CD4-positive, CD25-positive, alpha-beta regulatory T cell (primary cell): ENCODE measurements around the gene DESI2. TPM values are rescaled to one million over a fixed set of nuclear protein-coding genes. Genes with fewer than 3 reads are reported as not detected.
"Not testable (repeated sequence)": the region's sequence is repeated elsewhere in the genome, so short reads cannot be mapped to it uniquely, and the experiment has no call there.

ENCODE experiments used
- ATAC-seq, 2 donors: fragments of 150-1000 bp; cut with Tn5 transposase; one replicate each; pipeline ENCODE4 v1.10.0; 2021; ENCODE audit warnings: low read depth in 2 of 2, moderate number of reproducible peaks in 2 of 2, moderate library complexity in 1 of 2
- DNase-seq, 3 donors: peaks; one replicate each; pipeline versions ENCODE4 v3.0.0 to v3.0.0-alpha.2; 2012 to 2022; ENCODE audit warnings: mixed read lengths in 1 of 3
- H3K27ac ChIP-seq: one replicate; pipeline ENCODE4 v1.7.0; 2013; ENCODE audit warnings: mild to moderate bottlenecking, low read length; ENCODE audit not compliant: insufficient read depth, poor library complexity, severe bottlenecking
- H3K27me3 ChIP-seq: one replicate; pipeline ENCODE4 v1.7.0; 2013; ENCODE audit warnings: low read length; ENCODE audit not compliant: control insufficient read depth, insufficient read depth
- H3K36me3 ChIP-seq: one replicate; pipeline ENCODE4 v1.7.0; 2013; ENCODE audit warnings: mild to moderate bottlenecking, low read length, moderate library complexity; ENCODE audit not compliant: control insufficient read depth, insufficient read depth
- H3K4me1 ChIP-seq: 2 replicates; pipeline ENCODE4 v1.7.0; 2013; ENCODE audit warnings: mild to moderate bottlenecking, low read length; ENCODE audit not compliant: insufficient read depth, control insufficient read depth, poor library complexity, severe bottlenecking
- H3K4me3 ChIP-seq: one replicate; pipeline ENCODE4 v1.7.0; 2013; ENCODE audit warnings: low read depth, mild to moderate bottlenecking, low read length, moderate library complexity
- H3K9me3 ChIP-seq, 2 experiments: 1 replicate in 1 of 2; 2 replicates in 1 of 2; pipeline ENCODE4 v1.7.0; 2013; ENCODE audit warnings: low read length in 2 of 2, mild to moderate bottlenecking in 1 of 2, moderate library complexity in 1 of 2; ENCODE audit not compliant: control insufficient read depth in 2 of 2
- H3K27ac Mint-ChIP-seq, 3 donors: one replicate each; pipeline ENCODE4 v1.8.0; 2020 to 2022; ENCODE audit warnings: mild to moderate bottlenecking in 3 of 3, mixed read lengths in 3 of 3, moderate library complexity in 2 of 3
- H3K27me3 Mint-ChIP-seq: one replicate; pipeline ENCODE4 v1.8.0; 2022; ENCODE audit warnings: mild to moderate bottlenecking, mixed read lengths
- H3K36me3 Mint-ChIP-seq: one replicate; pipeline ENCODE4 v1.8.0; 2020; ENCODE audit warnings: mixed read lengths
- H3K4me1 Mint-ChIP-seq, 4 donors: one replicate each; pipeline ENCODE4 v1.8.0; 2020 to 2022; ENCODE audit warnings: mixed read lengths in 4 of 4, mild to moderate bottlenecking in 1 of 4
- H3K4me3 Mint-ChIP-seq, 4 donors: one replicate each; pipeline ENCODE4 v1.8.0; 2020 to 2022; ENCODE audit warnings: mild to moderate bottlenecking in 4 of 4, mixed read lengths in 4 of 4, moderate library complexity in 3 of 4
- H3K9me3 Mint-ChIP-seq, 7 donors: one replicate each; pipeline ENCODE4 v1.8.0; 2020 to 2022; ENCODE audit warnings: mixed read lengths in 7 of 7, mild to moderate bottlenecking in 3 of 7, moderate library complexity in 2 of 7
- polyA plus RNA-seq, 4 donors: library from polyadenylated mRNA; unstranded; fragments of 300-500 nt; fragmentation: Illumina TruSeq; gene quantifications; one replicate each; pipeline ENCODE4 v1.2.3, GENCODE V29; 2021
- total RNA-seq: library from RNA; stranded (reverse); gene quantifications from one replicate; pipeline ENCODE4 v1.2.3, GENCODE V29; 2022

The DESI2 gene
- total and polyA plus RNA-seq, 5 donors from 2014 or later, result 15.6 to 23.7 (median 18.4) TPM

DNA sequence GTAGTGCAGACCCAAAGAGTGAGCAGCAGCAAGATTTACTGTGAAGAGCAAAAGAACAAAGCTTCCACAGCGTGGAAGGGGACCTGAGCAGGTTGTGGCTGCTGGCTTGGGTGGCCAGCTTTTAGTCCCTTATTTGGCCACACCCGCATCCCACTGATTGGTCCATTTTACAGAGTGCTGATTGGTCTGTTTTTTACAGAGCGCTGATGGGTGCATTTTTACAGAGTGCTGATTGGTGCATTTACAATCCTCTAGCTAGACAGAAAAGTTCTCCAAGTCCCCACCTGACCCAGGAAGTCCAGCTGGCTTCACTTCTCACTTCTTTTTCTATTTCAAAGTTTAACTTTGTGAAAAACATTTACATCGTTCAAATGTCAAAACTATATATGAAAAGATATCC, 29.2 kb downstream of the DESI2 start:
- H3K9me3 Mint-ChIP-seq, H3K27me3 ChIP-seq, H3K4me3 ChIP-seq, H3K4me3 Mint-ChIP-seq, DNase-seq, H3K4me1 ChIP-seq, H3K27ac ChIP-seq, H3K27me3 Mint-ChIP-seq, H3K9me3 ChIP-seq, ATAC-seq: not testable (repeated sequence)
- H3K36me3 Mint-ChIP-seq, result peaks cover 31% of the 10 kb centered on the region
- H3K36me3 ChIP-seq, result peaks cover 17% of the 10 kb centered on the region
- peaks cover 20 to 43% (median 29%) of the 10 kb centered on the region in 4 donors for H3K4me1 Mint-ChIP-seq
- peak overlapping the region in 1 of 3 donors; percentile 58 for H3K27ac Mint-ChIP-seq

GRCh38 chr1:244695937-244696336, 43.0 kb downstream of the DESI2 start:
- H3K27ac ChIP-seq, result no peak overlapping the region
- H3K9me3 ChIP-seq, result no peaks in the 10 kb centered on the region
- no peak overlapping the region for H3K27ac Mint-ChIP-seq
- no peaks in the 10 kb centered on the region for H3K4me1 ChIP-seq
- H3K27me3 Mint-ChIP-seq, result no peaks in the 10 kb centered on the region
- H3K4me3 Mint-ChIP-seq, result no peak overlapping the region
- no peak overlapping the region for H3K4me3 ChIP-seq
- peaks cover 73% of the 10 kb centered on the region for H3K36me3 Mint-ChIP-seq
- H3K9me3 Mint-ChIP-seq, result peaks cover 0 to 14% (median 0%) of the 10 kb centered on the region in 7 donors
- peaks cover 0 to 4% (median under 1%) of the 10 kb centered on the region in 4 donors for H3K4me1 Mint-ChIP-seq
- H3K36me3 ChIP-seq, result peaks cover 58% of the 10 kb centered on the region
- no peak for DNase-seq
- no peak for ATAC-seq
- H3K27me3 ChIP-seq, result no peaks in the 10 kb centered on the region

- DNase-seq (no peak), ATAC-seq (no peak)
- peaks cover 0 to 14% (median 0%) of the 10 kb centered on the region in 7 donors for H3K9me3 Mint-ChIP-seq
- Histone ChIP-seq H3K27me3 (no peaks in the 10 kb centered on the region), H3K36me3 (peaks cover 42% of the 10 kb centered on the region), H3K9me3 (no peaks in the 10 kb centered on the region), H3K4me3 (no peak overlapping the region), H3K4me1 (no peaks in the 10 kb centered on the region), H3K27ac (no peak overlapping the region)
- H3K27ac Mint-ChIP-seq, result no peak overlapping the region
- no peaks in the 10 kb centered on the region for H3K27me3 Mint-ChIP-seq
- H3K4me3 Mint-ChIP-seq, result no peak overlapping the region
- peaks cover 0 to 4% (median 0%) of the 10 kb centered on the region in 4 donors for H3K4me1 Mint-ChIP-seq
- peaks cover 60% of the 10 kb centered on the region for H3K36me3 Mint-ChIP-seq
Observed at GRCh38 chr1:244699741-244700140, 46.8 kb downstream of the DESI2 start.

- H3K27me3 ChIP-seq, result no peaks in the 10 kb centered on the region
- Mint-ChIP-seq H3K4me1 (peaks cover 0 to 4% (median 0%) of the 10 kb centered on the region in 4 donors), H3K9me3 (peaks cover 0 to 14% (median 0%) of the 10 kb centered on the region in 7 donors), H3K27ac (no peak overlapping the region), H3K36me3 (peaks cover 60% of the 10 kb centered on the region), H3K27me3 (no peaks in the 10 kb centered on the region), H3K4me3 (no peak overlapping the region)
- no peak for DNase-seq
- H3K27ac ChIP-seq, result no peak overlapping the region
- ATAC-seq, result no peak
- peaks cover 46% of the 10 kb centered on the region for H3K36me3 ChIP-seq
- no peaks in the 10 kb centered on the region for H3K9me3 ChIP-seq
- H3K4me3 ChIP-seq, result no peak overlapping the region
- no peaks in the 10 kb centered on the region for H3K4me1 ChIP-seq
Observed at GRCh38 chr1:244700808-244701207, 47.9 kb downstream of the DESI2 start.

- Mint-ChIP-seq H3K27ac (peak overlapping the region in 1 of 3 donors; percentile 63), H3K4me3 (no peak overlapping the region), H3K27me3 (no peaks in the 10 kb centered on the region), H3K9me3 (peaks cover 0 to 14% (median 0%) of the 10 kb centered on the region in 7 donors), H3K4me1 (peaks cover 0 to 4% (median 0%) of the 10 kb centered on the region in 4 donors), H3K36me3 (peaks cover 51% of the 10 kb centered on the region)
- DNase-seq, result no peak
- Histone ChIP-seq H3K36me3 (peaks cover 51% of the 10 kb centered on the region), H3K27me3 (no peaks in the 10 kb centered on the region), H3K4me1 (no peaks in the 10 kb centered on the region), H3K4me3 (no peak overlapping the region), H3K9me3 (no peaks in the 10 kb centered on the region), H3K27ac (no peak overlapping the region)
- ATAC-seq, result no peak
Observed at GRCh38 chr1:244702620-244703019, 49.7 kb downstream of the DESI2 start.

GRCh38 chr1:244704107-244704506, 51.2 kb downstream of the DESI2 start:
- H3K4me3 Mint-ChIP-seq, result no peak overlapping the region
- H3K36me3 ChIP-seq, result peaks cover 38% of the 10 kb centered on the region
- peaks cover 36% of the 10 kb centered on the region for H3K36me3 Mint-ChIP-seq
- H3K9me3 Mint-ChIP-seq, result peaks cover 0 to 9% (median 0%) of the 10 kb centered on the region in 7 donors
- no peak for DNase-seq
- peaks cover 0 to 4% (median 0%) of the 10 kb centered on the region in 4 donors for H3K4me1 Mint-ChIP-seq
- H3K4me3 ChIP-seq, result no peak overlapping the region
- H3K27me3 ChIP-seq, result no peaks in the 10 kb centered on the region
- no peaks in the 10 kb centered on the region for H3K27me3 Mint-ChIP-seq
- no peak overlapping the region for H3K27ac ChIP-seq
- ATAC-seq, result no peak
- H3K27ac Mint-ChIP-seq, result no peak overlapping the region
- H3K9me3 ChIP-seq, result no peaks in the 10 kb centered on the region
- H3K4me1 ChIP-seq, result no peaks in the 10 kb centered on the region

GRCh38 chr1:244705261-244706234, 52.6 kb downstream of the DESI2 start:
- no peak overlapping the region for H3K27ac Mint-ChIP-seq
- Histone ChIP-seq H3K4me1 (no peaks in the 10 kb centered on the region), H3K36me3 (peaks cover 28% of the 10 kb centered on the region)

More at GRCh38 chr1:244705261-244706234, 52.6 kb downstream of the DESI2 start:
- Histone ChIP-seq H3K9me3 (no peaks in the 10 kb centered on the region), H3K27ac (no peak overlapping the region), H3K4me3 (no peak overlapping the region), H3K27me3 (no peaks in the 10 kb centered on the region)
- peaks cover 24% of the 10 kb centered on the region for H3K36me3 Mint-ChIP-seq
- H3K4me3 Mint-ChIP-seq, result no peak overlapping the region
- no peaks in the 10 kb centered on the region for H3K27me3 Mint-ChIP-seq
- no peaks in the 10 kb centered on the region for H3K4me1 Mint-ChIP-seq
- no peak for DNase-seq
- H3K9me3 Mint-ChIP-seq, result peaks cover 0 to 2% (median 0%) of the 10 kb centered on the region in 7 donors
- no peak for ATAC-seq
